ENCODE measurements around the gene CGREF1.
A peak's percentile ranks its signal among the peaks of the same experiment; 100 is the strongest.

Gene CGREF1

DNA sequence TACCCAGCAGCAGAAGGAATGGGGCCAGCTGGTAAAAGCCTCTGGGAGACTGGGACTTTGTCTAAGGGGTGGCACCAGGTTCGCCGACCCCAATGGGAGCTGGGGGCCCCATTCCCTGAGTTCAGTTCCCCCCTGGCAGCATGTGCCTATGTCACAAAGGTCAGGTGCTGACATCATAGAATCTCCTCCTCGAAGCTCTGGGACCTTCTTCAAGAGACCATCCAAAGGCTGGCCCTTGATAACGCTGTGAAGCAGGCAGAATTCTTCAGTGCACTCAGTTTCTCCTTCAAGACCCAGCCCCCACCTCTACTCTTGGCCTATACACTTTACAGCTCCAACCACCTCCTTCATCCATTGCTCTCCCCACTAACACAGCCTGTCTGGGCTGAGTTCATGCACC is 20.4 kb upstream of the CGREF1 start, which contains the start of gene PRR30:
PRR30 (minus strand) TSS at position 101 of the 400 bp plus-strand sequence. CDS start 1,081 bp downstream, outside the sequence.
- DNase-seq (ENCODE audit: insufficient read length, low spot score) = no peak
- FAIRE-seq = no peak
- TF ChIP-seq SPI1 (IDR thresholded peaks at IDR 0.05; ENCODE audit: low read depth, low read length) (no peak), POLR2AphosphoS5 (IDR thresholded peaks at IDR 0.05; ENCODE audit: low read depth, low read length) (no peak), TAF1 (IDR thresholded peaks at IDR 0.05; ENCODE audit: low read depth, low read length) (no peak), POU2F2 (IDR thresholded peaks at IDR 0.05; ENCODE audit: low read depth, low read length) (no peak), POLR2A (IDR thresholded peaks at IDR 0.05; ENCODE audit: low read depth, low read length) (no peak), PAX5 (IDR thresholded peaks at IDR 0.05; ENCODE audit: insufficient read depth, low read length, severe bottlenecking) (no peak)

- FAIRE-seq (no peak), DNase-seq (ENCODE audit: insufficient read length, low spot score) (no peak)
- TF ChIP-seq PAX5 (IDR thresholded peaks at IDR 0.05; ENCODE audit: insufficient read depth, low read length, severe bottlenecking) (no peak), POLR2A (IDR thresholded peaks at IDR 0.05; ENCODE audit: low read depth, low read length) (no peak), TAF1 (IDR thresholded peaks at IDR 0.05; ENCODE audit: low read depth, low read length) (no peak), POU2F2 (IDR thresholded peaks at IDR 0.05; ENCODE audit: low read depth, low read length) (no peak), POLR2AphosphoS5 (IDR thresholded peaks at IDR 0.05; ENCODE audit: low read depth, low read length) (no peak), SPI1 (IDR thresholded peaks at IDR 0.05; ENCODE audit: low read depth, low read length) (no peak)
Observed at GRCh38 chr2:27138111-27138510, 19.2 kb upstream of the CGREF1 start.

DNA sequence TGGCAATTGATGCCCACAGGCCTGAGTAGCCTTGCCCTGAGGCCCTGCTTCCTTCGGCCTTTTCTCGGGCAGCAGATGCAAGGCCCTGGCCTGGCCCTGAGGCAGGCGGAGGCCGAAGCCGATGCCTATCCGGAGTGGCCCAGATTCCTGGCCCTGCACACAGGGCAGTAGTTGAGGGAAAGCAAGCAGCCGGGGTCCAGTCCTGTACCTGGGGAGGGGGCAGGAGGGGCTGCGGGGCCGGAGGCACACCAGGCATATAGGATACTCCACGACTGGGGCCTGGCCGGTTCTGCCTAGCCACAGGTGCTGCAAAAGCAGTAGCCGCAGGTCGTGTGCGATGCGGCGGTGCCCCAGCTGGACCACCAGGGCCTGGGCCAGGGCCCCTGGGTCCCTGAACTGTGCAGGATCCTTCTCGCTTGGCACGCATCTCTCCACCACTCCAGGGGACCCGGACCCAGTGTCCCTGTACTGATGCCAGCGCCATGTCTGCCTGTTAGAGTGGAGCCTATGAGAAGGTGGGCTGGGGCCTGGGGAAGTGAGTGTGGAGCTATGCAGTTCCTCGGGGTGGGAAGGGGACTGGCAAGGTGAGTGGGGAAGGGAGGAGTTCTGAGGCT is 18.5 kb upstream of the CGREF1 start:
- no peak for FAIRE-seq

GRCh38 chr2:27136751-27137150 is 17.8 kb upstream of the CGREF1 start:
- no peak for TF ChIP-seq POLR2AphosphoS5 (IDR thresholded peaks at IDR 0.05; ENCODE audit: low read depth, low read length)
- no peak for TF ChIP-seq SPI1 (IDR thresholded peaks at IDR 0.05; ENCODE audit: low read depth, low read length)
- TF ChIP-seq TAF1 (IDR thresholded peaks at IDR 0.05; ENCODE audit: low read depth, low read length) = no peak
- TF ChIP-seq POLR2A (IDR thresholded peaks at IDR 0.05; ENCODE audit: low read depth, low read length) = no peak
- no peak for TF ChIP-seq PAX5 (IDR thresholded peaks at IDR 0.05; ENCODE audit: insufficient read depth, low read length, severe bottlenecking)
- no peak for TF ChIP-seq POU2F2 (IDR thresholded peaks at IDR 0.05; ENCODE audit: low read depth, low read length)
- DNase-seq (ENCODE audit: insufficient read length, low spot score) = no peak
- FAIRE-seq = no peak

More for the DNA sequence above, 18.5 kb upstream of the CGREF1 start:
- DNase-seq (ENCODE audit: insufficient read length, low spot score) = no peak
- no peak for TF ChIP-seq PAX5 (IDR thresholded peaks at IDR 0.05; ENCODE audit: insufficient read depth, low read length, severe bottlenecking)

DNA sequence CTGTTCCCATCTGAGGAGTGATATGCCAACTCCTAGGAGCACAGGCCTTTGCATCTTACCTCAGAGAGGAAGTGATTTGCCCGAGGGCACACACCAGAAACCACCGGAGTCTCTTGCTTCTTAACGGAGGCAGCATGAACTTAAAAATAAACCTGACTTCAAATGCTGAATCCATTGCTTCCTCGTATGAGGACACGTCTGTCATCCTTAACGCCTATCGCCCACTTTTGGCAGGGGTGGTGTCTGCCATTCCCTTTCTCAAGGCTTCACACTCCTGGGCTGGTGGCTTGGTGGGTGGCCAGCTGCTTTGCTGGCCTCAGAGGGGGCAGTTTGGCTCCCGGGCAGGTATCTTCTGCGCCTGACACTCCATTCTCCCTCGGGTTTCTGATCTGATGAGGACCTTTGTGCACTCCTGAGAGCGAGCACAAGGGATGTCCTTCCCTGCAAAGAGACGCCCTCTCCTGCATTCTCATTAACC is 16.6 kb upstream of the CGREF1 start:
- DNase-seq (ENCODE audit: insufficient read length, low spot score) (no peak), FAIRE-seq (no peak)
- no peak for TF ChIP-seq POLR2A (IDR thresholded peaks at IDR 0.05; ENCODE audit: low read depth, low read length)
- no peak for TF ChIP-seq POU2F2 (IDR thresholded peaks at IDR 0.05; ENCODE audit: low read depth, low read length)

GRCh38 chr2:27134781-27135477 is 16.0 kb upstream of the CGREF1 start:
- DNase-seq (ENCODE audit: insufficient read length, low spot score) = no peak
- no peak for TF ChIP-seq POU2F2 (IDR thresholded peaks at IDR 0.05; ENCODE audit: low read depth, low read length)
- no peak for TF ChIP-seq POLR2AphosphoS5 (IDR thresholded peaks at IDR 0.05; ENCODE audit: low read depth, low read length)
- TF ChIP-seq SPI1 (IDR thresholded peaks at IDR 0.05; ENCODE audit: low read depth, low read length) = no peak
- TF ChIP-seq POLR2A (IDR thresholded peaks at IDR 0.05; ENCODE audit: low read depth, low read length) = no peak
- TF ChIP-seq TAF1 (IDR thresholded peaks at IDR 0.05; ENCODE audit: low read depth, low read length) = no peak
- no peak for TF ChIP-seq PAX5 (IDR thresholded peaks at IDR 0.05; ENCODE audit: insufficient read depth, low read length, severe bottlenecking)

GRCh38 chr2:27133905-27134780 is 15.2 kb upstream of the CGREF1 start, which contains the start of gene PREB:
Gene PREB, minus strand, starts transcription at chr2:27134636. Its CDS starts 215 bp downstream, at chr2:27134421.
- peak; percentile 100 for FAIRE-seq
- no peak for TF ChIP-seq SPI1 (IDR thresholded peaks at IDR 0.05; ENCODE audit: low read depth, low read length)
- TF ChIP-seq TAF1 (IDR thresholded peaks at IDR 0.05; ENCODE audit: low read depth, low read length) = no peak
- no peak for TF ChIP-seq PAX5 (IDR thresholded peaks at IDR 0.05; ENCODE audit: insufficient read depth, low read length, severe bottlenecking)
- TF ChIP-seq POU2F2 (IDR thresholded peaks at IDR 0.05; ENCODE audit: low read depth, low read length) = no peak
- TF ChIP-seq POLR2A (IDR thresholded peaks at IDR 0.05; ENCODE audit: low read depth, low read length) = peak; percentile 76; the same call in 1 of the 2 replicates
- TF ChIP-seq POLR2AphosphoS5 (IDR thresholded peaks at IDR 0.05; ENCODE audit: low read depth, low read length) = peak; percentile 66
- DNase-seq (ENCODE audit: insufficient read length, low spot score) = peak; percentile 100

More at GRCh38 chr2:27134781-27135477, 16.0 kb upstream of the CGREF1 start:
- no peak for FAIRE-seq

GRCh38 chr2:27133195-27133875 is 14.4 kb upstream of the CGREF1 start:
- no peak for TF ChIP-seq SPI1 (IDR thresholded peaks at IDR 0.05; ENCODE audit: low read depth, low read length)
- no peak for TF ChIP-seq POU2F2 (IDR thresholded peaks at IDR 0.05; ENCODE audit: low read depth, low read length)
- no peak for TF ChIP-seq TAF1 (IDR thresholded peaks at IDR 0.05; ENCODE audit: low read depth, low read length)
- TF ChIP-seq POLR2AphosphoS5 (IDR thresholded peaks at IDR 0.05; ENCODE audit: low read depth, low read length) = no peak
- TF ChIP-seq POLR2A (IDR thresholded peaks at IDR 0.05; ENCODE audit: low read depth, low read length) = no peak
- TF ChIP-seq PAX5 (IDR thresholded peaks at IDR 0.05; ENCODE audit: insufficient read depth, low read length, severe bottlenecking) = no peak
- DNase-seq (ENCODE audit: insufficient read length, low spot score) = no peak

More at GRCh38 chr2:27133195-27133875, 14.4 kb upstream of the CGREF1 start:
- no peak for FAIRE-seq

Data from GM12891 (cell line).